ENCODE data around the gene ZNF778. TPM values are rescaled to one million over a fixed set of nuclear protein-coding genes. Genes with fewer than 3 reads are reported as not detected.
A peak's percentile ranks its signal among the peaks of the same experiment; 100 is the strongest.

The ZNF778 gene
- total and polyA plus RNA-seq, 2 of the 13 experiments (the other 11 are each of a cell fraction or from before 2014, with no cell fraction given), result 3.8 to 7.2 TPM

DNA sequence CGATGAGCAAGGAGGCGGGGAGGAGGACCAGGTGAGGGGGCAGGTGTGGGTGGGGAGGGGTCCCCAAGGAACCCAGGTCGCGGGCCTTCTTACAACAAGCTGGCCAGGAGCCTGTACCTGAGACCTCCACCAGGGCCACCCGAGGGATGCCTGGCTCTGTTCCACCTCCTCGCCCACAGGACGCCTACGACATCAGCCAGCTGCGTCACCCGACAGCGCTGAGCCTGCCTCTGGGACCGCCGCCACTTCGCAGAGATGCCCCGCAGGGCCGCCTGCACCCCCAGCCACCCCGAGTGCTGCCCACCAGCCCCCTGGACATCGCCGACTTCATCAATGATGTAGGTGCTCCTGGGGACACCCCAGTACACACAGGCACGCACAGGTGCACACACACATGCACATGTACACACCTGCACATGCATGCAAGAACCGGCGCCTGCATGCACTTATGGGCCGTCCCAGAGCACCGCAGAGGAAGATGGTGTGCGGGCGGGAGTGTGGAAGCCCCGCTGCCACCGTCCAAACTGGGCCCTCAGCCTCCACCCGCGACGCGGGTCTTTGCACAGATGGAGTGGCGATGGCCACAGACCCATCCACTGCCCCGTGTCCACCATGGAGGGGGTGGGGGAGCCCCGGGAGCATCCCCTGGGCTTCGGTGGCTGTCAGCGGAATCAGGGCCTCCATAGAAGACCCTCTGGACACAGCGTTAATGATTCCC, 23.8 kb upstream of the ZNF778 start (continued):
- TF ChIP-seq ZNF263 (CRISPR knock-in tag; IDR thresholded peaks at IDR 0.05) (peak; percentile 46; the same call in 1 of the 2 replicates), RBFOX2 (IDR thresholded peaks at IDR 0.05; ENCODE audit: low read depth, low read length) (peak; percentile 54; the same call in 1 of the 2 replicates), ZNF160 (CRISPR knock-in tag; IDR thresholded peaks at IDR 0.05) (no peak), NCOA1 (CRISPR knock-in tag; IDR thresholded peaks at IDR 0.05) (no peak), KDM2A (CRISPR knock-in tag; IDR thresholded peaks at IDR 0.05; ENCODE audit: borderline replicate concordance, low read depth) (peak; percentile 43; the same call in 1 of the 2 replicates), ZNF326 (CRISPR knock-in tag; IDR thresholded peaks at IDR 0.05; ENCODE audit: borderline replicate concordance) (peak; percentile 17; the same call in 1 of the 2 replicates), THAP9 (CRISPR knock-in tag; IDR thresholded peaks at IDR 0.05; ENCODE audit: borderline replicate concordance) (no peak), PAWR (CRISPR knock-in tag; IDR thresholded peaks at IDR 0.05; ENCODE audit: borderline replicate concordance) (no peak), AKAP8 (CRISPR knock-in tag; IDR thresholded peaks at IDR 0.05) (peak; percentile 89), ZNF430 (CRISPR knock-in tag; IDR thresholded peaks at IDR 0.05) (no peak), SALL2 (CRISPR knock-in tag; IDR thresholded peaks at IDR 0.05) (0 out of 2 replicates have a peak, but pooled peaks have one; percentile 37), ZFY (CRISPR knock-in tag; IDR thresholded peaks at IDR 0.05) (peak; percentile 37; the same call in 1 of the 2 replicates), KDM1A (CRISPR knock-in tag; IDR thresholded peaks at IDR 0.05) (no peak), HNRNPLL (IDR thresholded peaks at IDR 0.05; ENCODE audit: low read depth, low read length, poor library complexity, severe bottlenecking) (peak; percentile 29), AGO1 (IDR thresholded peaks at IDR 0.05; ENCODE audit: low read depth, low read length, poor library complexity, severe bottlenecking) (peak; percentile 81)
- TF ChIP-seq, protein P1, sequence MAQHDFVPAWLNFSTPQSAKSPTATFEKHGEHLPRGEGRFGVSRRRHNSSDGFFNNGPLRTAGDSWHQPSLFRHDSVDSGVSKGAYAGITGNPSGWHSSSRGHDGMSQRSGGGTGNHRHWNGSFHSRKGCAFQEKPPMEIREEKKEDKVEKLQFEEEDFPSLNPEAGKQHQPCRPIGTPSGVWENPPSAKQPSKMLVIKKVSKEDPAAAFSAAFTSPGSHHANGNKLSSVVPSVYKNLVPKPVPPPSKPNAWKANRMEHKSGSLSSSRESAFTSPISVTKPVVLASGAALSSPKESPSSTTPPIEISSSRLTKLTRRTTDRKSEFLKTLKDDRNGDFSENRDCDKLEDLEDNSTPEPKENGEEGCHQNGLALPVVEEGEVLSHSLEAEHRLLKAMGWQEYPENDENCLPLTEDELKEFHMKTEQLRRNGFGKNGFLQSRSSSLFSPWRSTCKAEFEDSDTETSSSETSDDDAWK (CRISPR knock-in tag; IDR thresholded peaks at IDR 0.05), result no peak
- TF ChIP-seq, protein P2, sequence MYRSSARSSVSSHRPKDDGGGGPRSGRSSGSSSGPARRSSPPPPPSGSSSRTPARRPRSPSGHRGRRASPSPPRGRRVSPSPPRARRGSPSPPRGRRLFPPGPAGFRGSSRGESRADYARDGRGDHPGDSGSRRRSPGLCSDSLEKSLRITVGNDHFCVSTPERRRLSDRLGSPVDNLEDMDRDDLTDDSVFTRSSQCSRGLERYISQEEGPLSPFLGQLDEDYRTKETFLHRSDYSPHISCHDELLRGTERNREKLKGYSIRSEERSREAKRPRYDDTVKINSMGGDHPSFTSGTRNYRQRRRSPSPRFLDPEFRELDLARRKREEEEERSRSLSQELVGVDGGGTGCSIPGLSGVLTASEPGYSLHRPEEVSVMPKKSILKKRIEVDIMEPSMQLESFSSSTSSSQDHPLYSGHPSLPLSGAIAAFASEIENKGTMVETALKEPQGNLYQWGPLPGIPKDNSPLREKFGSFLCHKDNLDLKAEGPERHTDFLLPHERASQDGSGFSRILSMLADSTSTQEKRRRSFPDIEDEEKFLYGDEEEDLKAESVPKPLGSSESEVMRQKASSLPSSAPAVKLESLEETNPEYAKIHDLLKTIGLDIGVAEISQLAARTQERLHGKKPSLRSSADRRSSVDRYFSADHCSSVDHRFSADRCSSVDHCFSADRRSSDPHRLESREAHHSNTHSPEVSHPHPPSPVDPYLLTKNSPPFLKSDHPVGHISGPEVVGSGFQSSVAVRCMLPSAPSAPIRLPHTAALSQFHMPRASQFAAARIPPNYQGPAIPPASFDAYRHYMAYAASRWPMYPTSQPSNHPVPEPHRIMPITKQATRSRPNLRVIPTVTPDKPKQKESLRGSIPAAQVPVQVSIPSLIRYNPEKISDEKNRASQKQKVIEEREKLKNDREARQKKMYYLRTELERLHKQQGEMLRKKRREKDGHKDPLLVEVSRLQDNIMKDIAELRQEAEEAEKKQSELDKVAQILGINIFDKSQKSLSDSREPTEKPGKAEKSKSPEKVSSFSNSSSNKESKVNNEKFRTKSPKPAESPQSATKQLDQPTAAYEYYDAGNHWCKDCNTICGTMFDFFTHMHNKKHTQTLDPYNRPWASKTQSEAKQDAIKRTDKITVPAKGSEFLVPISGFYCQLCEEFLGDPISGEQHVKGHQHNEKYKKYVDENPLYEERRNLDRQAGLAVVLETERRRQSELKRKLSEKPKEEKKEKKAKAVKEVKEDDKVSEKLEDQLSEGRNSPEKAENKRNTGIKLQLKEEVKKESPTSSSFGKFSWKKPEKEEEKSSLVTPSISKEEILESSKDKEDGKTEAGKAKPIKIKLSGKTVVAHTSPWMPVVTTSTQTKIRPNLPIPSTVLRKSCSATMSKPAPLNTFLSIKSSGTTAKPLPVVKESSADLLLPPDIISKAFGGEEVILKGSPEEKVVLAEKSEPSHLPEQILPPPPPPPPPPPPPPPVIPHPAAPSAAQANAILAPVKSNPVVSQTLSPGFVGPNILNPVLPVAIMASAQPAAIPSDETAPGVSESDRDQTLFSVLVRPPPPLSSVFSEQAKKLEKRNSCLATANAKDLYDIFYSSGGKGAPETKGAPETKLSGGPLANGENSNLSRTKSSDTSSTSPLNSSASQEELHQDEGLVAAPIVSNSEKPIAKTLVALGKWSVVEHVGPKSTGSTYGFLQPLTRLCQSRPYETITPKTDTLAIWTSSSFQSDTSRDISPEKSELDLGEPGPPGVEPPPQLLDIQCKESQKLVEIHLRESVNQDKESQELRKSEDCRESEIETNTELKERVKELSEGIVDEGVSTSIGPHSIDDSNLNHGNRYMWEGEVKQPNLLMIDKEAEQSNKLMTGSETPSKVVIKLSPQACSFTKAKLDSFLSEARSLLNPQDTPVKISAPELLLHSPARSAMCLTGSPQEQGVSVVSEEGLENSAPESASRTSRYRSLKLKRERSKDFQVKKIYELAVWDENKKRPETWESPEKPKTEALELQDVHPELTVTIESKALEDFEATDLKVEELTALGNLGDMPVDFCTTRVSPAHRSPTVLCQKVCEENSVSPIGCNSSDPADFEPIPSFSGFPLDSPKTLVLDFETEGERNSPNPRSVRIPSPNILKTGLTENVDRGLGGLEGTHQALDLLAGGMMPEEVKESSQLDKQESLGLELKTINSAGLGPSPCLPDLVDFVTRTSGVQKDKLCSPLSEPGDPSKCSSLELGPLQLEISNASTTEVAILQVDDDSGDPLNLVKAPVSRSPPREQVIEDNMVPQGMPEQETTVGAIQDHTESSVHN (CRISPR knock-in tag; IDR thresholded peaks at IDR 0.05), result no peak

All from HepG2 (cell line).